OCI-LY7 (cell line): ENCODE results near the gene PRH1. TPM values are rescaled to one million over a fixed set of nuclear protein-coding genes. Genes with fewer than 3 reads are reported as not detected.

Source experiments
- BruUV-seq: library from RNA; stranded (reverse); fragments of 400-500 nt; replicated peaks from 2 replicates; lab custom pipeline; 2021; lab: Mats Ljungman, UMichigan
- CTCF ChIA-PET: fragments of 300-600 bp; sonication (Branson Sonifier 250); formaldehyde crosslinking; loops from one replicate; lab custom pipeline; 2022; ENCODE audit warnings: antibody characterized with exemption; ENCODE audit not compliant: unreplicated experiment; lab: Charles Lee
- POLR2A ChIA-PET: fragments of 300-600 bp; sonication (Branson Sonifier 250); formaldehyde crosslinking; loops from one replicate; lab custom pipeline; 2022; ENCODE audit warnings: antibody characterized with exemption; lab: Charles Lee
- DNase-seq: peaks from one replicate; pipeline ENCODE4 v3.0.0-alpha.2; 2015; ENCODE audit warnings: low spot score
- H2AFZ ChIP-seq: fragments of 200-600 bp; sonication (generic), shearing (Covaris generic); 2 replicates; pipeline ENCODE4 v1.6.1; 2014; ENCODE audit warnings: mild to moderate bottlenecking, antibody characterized with exemption, low read length, moderate library complexity
- H3K27ac ChIP-seq: fragments of 200-600 bp; sonication (generic); 2 replicates; pipeline ENCODE4 v1.5.1; 2014; ENCODE audit warnings: mixed run types, low read depth, mild to moderate bottlenecking, moderate library complexity, low read length, inconsistent platforms; ENCODE audit not compliant: poor library complexity, severe bottlenecking
- H3K36me3 ChIP-seq: fragments of 200-600 bp; sonication (generic); 2 replicates; pipeline ENCODE4 v1.6.1; 2014; ENCODE audit warnings: mild to moderate bottlenecking, antibody characterized with exemption, low read length, moderate library complexity, mixed read lengths; ENCODE audit not compliant: insufficient read depth
- H3K4me1 ChIP-seq: fragments of 200-600 bp; sonication (generic); 2 replicates; pipeline ENCODE4 v1.5.1; 2014; ENCODE audit warnings: mild to moderate bottlenecking, low read length; ENCODE audit not compliant: insufficient read depth, poor library complexity, severe bottlenecking
- H3K4me2 ChIP-seq: fragments of 200-600 bp; sonication (generic); 2 replicates; pipeline ENCODE4 v1.6.1; 2014; ENCODE audit warnings: mild to moderate bottlenecking, low read length
- H3K4me3 ChIP-seq: fragments of 200-600 bp; sonication (generic); 2 replicates; pipeline ENCODE4 v1.5.1; 2014; ENCODE audit warnings: mild to moderate bottlenecking, low read depth, low read length; ENCODE audit not compliant: poor library complexity, severe bottlenecking
- H3K79me2 ChIP-seq: fragments of 200-600 bp; sonication (generic); 2 replicates; pipeline ENCODE4 v1.6.1; 2016; ENCODE audit warnings: low read depth, mild to moderate bottlenecking, low read length, moderate library complexity, mixed read lengths; ENCODE audit not compliant: insufficient read depth
- H3K9me2 ChIP-seq: fragments of 200-600 bp; sonication (generic); 2 replicates; pipeline ENCODE4 v1.6.1; 2016; ENCODE audit warnings: mild to moderate bottlenecking, low read length, mixed read lengths; ENCODE audit not compliant: insufficient read depth
- H3K9me3 ChIP-seq: fragments of 200-600 bp; sonication (generic); 2 replicates; pipeline ENCODE4 v1.6.1; 2014; ENCODE audit warnings: mild to moderate bottlenecking, mixed run types, low read length, mixed read lengths
- H4K20me1 ChIP-seq: fragments of 200-600 bp; sonication (generic); 2 replicates; pipeline ENCODE4 v1.6.1; 2014; ENCODE audit warnings: mild to moderate bottlenecking, antibody characterized with exemption, low read length, moderate library complexity, mixed read lengths; ENCODE audit not compliant: insufficient read depth
- EZH2phosphoT487 ChIP-seq: fragments of 200-600 bp; sonication (generic); IDR thresholded peaks from 2 replicates; pipeline ENCODE4 v1.6.1; 2018; ENCODE audit warnings: low read depth, borderline replicate concordance, mild to moderate bottlenecking, mixed run types, antibody characterized with exemption, low read length, moderate library complexity, mixed read lengths
- intact Hi-C: fragments of 100-400 bp; cut with micrococcal nuclease; formaldehyde crosslinking; loops from one replicate; pipeline ENCODE4 v1.10.0; 2022; ENCODE audit not compliant: unreplicated experiment
- total RNA-seq, 2 experiments: library from RNA; depleted of rRNA in 1 of 2; stranded (reverse); fragments of >200 nt in 1 of 2; shearing (Covaris generic) in 1 of 2; gene quantifications; 2 replicates each; pipeline ENCODE4 v1.2.3, GENCODE V29; 2014 to 2022
- TF ChIP-seq, protein P1 (sequence below): fragments of 200-600 bp; sonication (generic); conservative IDR thresholded peaks from 2 replicates; pipeline ENCODE4 v1.5.1; 2014; ENCODE audit warnings: mild to moderate bottlenecking, antibody characterized with exemption, low read length, moderate library complexity, mixed read lengths

The PRH1 gene
- total RNA-seq, 2 experiments from 2014 or later = 22.6 to 41.4 TPM

- Histone ChIP-seq H3K36me3 (no peaks in the 10 kb centered on the region), H3K4me1 (no peaks in the 10 kb centered on the region), H3K4me3 (no peak overlapping the region), H3K4me2 (no peak overlapping the region), H4K20me1 (no peaks in the 10 kb centered on the region), H2AFZ (no peak overlapping the region), H3K9me3 (no peaks in the 10 kb centered on the region), H3K27ac (no peak overlapping the region), H3K79me2 (no peaks in the 10 kb centered on the region), H3K9me2 (no peaks in the 10 kb centered on the region)
- TF ChIP-seq, protein P1, sequence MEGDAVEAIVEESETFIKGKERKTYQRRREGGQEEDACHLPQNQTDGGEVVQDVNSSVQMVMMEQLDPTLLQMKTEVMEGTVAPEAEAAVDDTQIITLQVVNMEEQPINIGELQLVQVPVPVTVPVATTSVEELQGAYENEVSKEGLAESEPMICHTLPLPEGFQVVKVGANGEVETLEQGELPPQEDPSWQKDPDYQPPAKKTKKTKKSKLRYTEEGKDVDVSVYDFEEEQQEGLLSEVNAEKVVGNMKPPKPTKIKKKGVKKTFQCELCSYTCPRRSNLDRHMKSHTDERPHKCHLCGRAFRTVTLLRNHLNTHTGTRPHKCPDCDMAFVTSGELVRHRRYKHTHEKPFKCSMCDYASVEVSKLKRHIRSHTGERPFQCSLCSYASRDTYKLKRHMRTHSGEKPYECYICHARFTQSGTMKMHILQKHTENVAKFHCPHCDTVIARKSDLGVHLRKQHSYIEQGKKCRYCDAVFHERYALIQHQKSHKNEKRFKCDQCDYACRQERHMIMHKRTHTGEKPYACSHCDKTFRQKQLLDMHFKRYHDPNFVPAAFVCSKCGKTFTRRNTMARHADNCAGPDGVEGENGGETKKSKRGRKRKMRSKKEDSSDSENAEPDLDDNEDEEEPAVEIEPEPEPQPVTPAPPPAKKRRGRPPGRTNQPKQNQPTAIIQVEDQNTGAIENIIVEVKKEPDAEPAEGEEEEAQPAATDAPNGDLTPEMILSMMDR = no peak
- TF ChIP-seq EZH2phosphoT487 = no peak
- CTCF ChIA-PET = no interaction called here
- DNase-seq = no peak
- POLR2A ChIA-PET = no interaction called here
- no TSS peak for BruUV-seq
- intact Hi-C loops = no loop called here
Measured at GRCh38 chr12:10851243-10851858, 32.7 kb downstream of the PRH1 start.

DNA sequence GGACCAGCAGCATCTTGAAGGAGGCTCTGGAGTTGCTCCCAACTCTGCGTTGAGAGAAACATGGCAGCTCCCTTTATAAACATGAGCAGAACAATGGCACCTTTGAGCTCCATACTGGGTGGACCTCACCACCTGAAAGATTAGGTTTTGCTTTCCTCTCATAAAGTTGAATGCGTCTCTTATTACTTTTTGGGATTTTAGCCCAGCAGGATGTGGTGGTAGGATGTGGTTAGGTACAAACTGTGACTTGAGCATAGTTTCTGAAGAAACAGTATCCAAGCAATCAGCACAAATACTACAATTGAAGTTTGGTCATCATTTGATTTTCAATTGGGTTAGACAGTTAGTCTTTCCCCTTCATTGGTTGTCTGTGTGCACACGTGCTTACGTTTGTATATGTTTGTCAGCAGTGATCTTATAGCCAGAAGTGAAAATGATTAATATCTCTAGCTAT lies 34.6 kb downstream of the PRH1 start, which contains the start of gene PRR4:
TSS of gene PRR4 (minus strand) at position 51 of the 454 bp plus-strand sequence. CDS start at position 13, 38 bp downstream.
- Histone ChIP-seq H3K36me3 (no peaks in the 10 kb centered on the region), H3K27ac (no peak within 1 kb of the TSS), H3K4me1 (no peaks in the 10 kb centered on the region), H4K20me1 (no peaks in the 10 kb centered on the region), H2AFZ (no peak within 1 kb of the TSS), H3K4me3 (no peak within 1 kb of the TSS), H3K9me2 (no peaks in the 10 kb centered on the region), H3K4me2 (no peak within 1 kb of the TSS), H3K9me3 (no peaks in the 10 kb centered on the region), H3K79me2 (no peaks in the 10 kb centered on the region)
- intact Hi-C loops = no loop called here
- ChIA-PET CTCF (no interaction called here), POLR2A (no interaction called here)
- BruUV-seq = no TSS peak
- no peak for TF ChIP-seq EZH2phosphoT487
- TF ChIP-seq, protein P1 = no peak
- DNase-seq = no peak

DNA sequence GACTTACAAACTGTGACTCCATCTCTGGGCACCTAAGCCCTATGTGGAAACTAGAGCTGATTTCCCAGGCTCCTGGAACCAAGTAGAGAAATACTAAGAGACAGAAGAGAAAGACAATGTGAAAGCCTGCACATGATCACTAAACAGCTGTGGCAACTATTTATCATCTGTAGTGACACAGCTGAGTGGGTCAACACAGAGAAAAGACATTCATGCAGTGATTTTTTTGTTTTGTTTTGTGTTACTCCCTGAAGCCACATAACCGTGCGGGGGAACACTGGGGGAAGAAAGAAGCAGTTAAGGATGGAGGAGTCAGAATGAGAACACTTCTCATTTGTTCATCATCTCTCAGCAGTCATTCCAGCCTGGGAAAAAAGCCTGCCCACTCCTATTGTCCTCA lies 36.3 kb downstream of the PRH1 start:
- no TSS peak for BruUV-seq
- no peak overlapping the region for H3K27ac ChIP-seq
- no peak overlapping the region for H3K4me3 ChIP-seq
- H3K79me2 ChIP-seq = no peaks in the 10 kb centered on the region
- H3K36me3 ChIP-seq = no peaks in the 10 kb centered on the region
- no peak overlapping the region for H3K4me2 ChIP-seq
- H3K4me1 ChIP-seq = no peaks in the 10 kb centered on the region
- no peak for DNase-seq
- no peaks in the 10 kb centered on the region for H3K9me2 ChIP-seq
- TF ChIP-seq, protein P1 = no peak
- no peak for TF ChIP-seq EZH2phosphoT487
- intact Hi-C loops = no loop called here
- CTCF ChIA-PET = no interaction called here
- H2AFZ ChIP-seq = no peak overlapping the region
- POLR2A ChIA-PET = interaction anchor here (1.2 kb wide), 1 partner anchor 9 kb away, joined by 4 read pairs; no protein-coding TSS in a partner anchor
- H4K20me1 ChIP-seq = no peaks in the 10 kb centered on the region
- no peaks in the 10 kb centered on the region for H3K9me3 ChIP-seq
